Hypothalamus (tissue), 51 donors: Measurements from ENCODE around the gene TTLL13.

Experiments
- DNase-seq, 51 donors: peaks; one replicate each; lab custom pipeline; 2025; lab: John Stamatoyannopoulos, UW

TTLL13 gene

DNA sequence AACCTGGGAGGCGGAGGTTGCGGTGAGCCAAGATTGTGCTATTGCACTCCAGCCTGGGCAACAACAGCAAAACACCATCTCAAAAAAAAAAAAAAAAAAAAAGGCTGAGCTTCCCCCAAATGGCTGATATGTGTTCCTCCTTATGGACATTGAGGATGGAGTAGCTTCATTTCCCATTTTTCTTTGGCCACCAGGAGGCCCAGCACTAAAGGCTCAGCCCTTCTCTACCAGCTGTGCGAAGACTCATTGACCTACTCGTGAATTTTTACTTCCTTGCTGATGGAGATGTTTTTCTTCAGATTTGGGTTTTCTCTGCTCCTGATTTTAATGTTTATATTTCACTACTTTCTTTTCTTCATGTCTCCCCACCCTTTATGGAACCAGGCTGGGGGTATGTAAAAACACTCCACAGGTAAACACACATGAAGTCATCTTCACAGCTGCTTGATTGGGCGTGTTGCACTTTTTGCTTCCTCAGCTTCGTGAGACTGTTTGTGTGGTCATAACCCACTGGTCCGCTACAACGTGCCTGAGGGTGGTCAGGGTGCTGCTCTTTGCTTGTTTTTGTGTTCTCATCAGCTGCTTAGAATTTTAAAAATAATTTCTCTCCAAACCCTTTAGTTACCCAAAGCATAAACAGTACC is 34.7 kb upstream of the TTLL13 start:
- no peak for DNase-seq

DNA sequence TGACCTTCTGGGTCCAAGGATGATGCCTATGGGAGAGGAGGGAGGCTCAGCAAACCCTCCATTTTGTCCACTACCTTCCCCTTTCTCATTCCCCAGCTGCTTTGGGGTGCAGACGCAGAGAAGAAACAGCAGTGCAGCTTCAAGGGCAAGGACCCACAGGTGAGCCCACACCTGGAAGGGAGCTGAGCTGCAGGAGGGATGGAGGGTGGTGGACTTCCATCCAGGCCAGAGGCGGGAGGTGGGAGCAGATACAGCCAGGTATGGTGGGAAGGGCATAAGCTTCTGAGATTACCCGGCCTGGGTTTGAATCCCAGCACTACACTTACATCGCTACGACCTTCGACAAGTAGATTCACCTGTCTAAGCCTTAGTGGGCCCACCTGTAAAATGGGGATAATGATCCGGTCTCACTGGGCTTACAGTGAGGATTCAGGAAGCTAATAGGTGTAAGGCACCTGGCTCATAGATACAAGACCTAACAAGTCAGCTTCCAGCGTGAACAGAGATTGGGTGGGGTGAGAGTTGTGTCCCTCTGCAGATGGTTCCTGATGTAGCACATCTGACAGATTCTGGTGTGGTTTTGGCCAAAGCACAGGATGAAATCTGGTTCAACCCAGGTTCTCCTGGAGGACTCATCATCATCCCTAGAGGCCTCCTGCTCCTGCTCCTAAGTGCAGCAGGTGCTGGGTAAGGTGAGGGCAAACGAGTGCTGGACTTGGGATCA is 31.5 kb upstream of the TTLL13 start:
- DNase-seq: no peak

DNA sequence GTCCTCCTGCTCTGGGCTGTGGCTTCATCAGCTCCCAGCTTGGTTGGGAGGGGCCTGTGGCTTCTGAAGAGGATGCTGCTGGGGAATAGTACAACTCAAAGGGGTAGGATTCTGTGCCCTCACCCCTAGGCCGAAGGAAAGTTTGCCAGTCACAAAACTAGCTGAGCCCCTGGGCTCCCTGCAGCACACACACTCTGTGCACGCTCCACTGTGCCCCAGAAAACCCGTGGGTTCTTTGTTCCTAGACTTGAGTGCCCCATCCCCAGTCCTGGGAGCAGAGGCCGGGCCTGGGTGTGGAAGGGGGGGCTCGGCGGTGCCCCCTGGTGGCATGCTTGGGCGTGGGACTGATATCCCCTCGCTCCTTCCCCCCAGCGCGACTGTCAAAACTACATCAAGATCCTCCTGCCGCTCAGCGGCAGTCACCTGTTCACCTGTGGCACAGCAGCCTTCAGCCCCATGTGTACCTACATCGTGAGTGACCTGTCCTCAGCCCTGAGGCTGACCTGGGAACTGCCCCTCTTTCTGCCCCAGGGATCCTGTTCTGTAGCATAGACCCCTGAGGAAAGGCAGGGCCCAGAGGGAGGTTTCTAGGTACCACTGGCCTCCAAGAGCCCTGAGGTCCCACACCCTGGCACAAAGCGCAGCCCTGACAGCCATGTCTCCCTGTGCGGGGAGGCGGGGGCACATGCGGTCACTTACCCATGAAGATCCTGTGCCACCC is 29.8 kb upstream of the TTLL13 start:
- peak in 13 of 51 donors; percentile 15 to 48 (median 23) for DNase-seq

DNA sequence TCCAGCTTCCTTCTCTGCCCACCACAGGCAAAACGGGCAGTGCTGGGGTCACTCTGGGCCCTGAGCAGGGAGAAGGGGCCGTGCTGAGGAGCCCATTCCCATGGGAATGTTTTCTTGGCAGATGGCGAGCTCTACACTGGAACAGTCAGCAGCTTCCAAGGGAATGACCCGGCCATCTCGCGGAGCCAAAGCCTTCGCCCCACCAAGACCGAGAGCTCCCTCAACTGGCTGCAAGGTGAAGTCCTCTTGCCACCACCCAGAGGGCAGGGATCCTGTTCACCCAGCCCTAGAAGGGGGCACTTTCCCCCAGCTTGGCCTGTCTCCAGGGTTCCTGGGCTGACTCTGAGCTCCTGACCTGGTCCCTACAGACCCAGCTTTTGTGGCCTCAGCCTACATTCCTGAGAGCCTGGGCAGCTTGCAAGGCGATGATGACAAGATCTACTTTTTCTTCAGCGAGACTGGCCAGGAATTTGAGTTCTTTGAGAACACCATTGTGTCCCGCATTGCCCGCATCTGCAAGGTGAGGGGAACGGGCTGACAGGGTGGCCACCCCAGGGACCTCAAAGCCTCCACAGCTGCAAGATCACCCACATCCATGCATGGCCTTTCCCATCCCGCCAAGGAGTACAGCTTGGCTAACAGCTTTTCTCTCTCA is 28.0 kb upstream of the TTLL13 start:
- DNase-seq: peak in 44 of 51 donors; percentile 21 to 89 (median 70)

DNA sequence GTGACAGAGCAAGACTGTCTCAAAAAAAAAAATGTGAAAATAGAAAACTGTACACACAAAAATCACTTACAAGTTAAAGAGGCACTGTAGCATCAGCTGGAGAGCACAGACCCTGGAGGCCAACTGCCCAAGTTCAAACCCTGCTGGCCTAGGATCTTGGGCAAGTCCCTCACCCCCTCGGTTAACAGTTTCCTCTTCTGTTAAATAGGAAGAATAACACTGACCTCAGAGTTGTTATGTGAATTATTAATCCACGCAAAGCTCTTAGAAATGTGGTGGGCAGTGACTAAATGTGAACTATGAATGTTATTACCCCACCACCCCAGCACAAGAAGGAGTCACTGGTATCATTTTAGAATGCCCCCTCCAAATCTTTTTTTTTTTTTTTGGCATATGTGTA is 26.8 kb upstream of the TTLL13 start:
- DNase-seq: no peak

DNA sequence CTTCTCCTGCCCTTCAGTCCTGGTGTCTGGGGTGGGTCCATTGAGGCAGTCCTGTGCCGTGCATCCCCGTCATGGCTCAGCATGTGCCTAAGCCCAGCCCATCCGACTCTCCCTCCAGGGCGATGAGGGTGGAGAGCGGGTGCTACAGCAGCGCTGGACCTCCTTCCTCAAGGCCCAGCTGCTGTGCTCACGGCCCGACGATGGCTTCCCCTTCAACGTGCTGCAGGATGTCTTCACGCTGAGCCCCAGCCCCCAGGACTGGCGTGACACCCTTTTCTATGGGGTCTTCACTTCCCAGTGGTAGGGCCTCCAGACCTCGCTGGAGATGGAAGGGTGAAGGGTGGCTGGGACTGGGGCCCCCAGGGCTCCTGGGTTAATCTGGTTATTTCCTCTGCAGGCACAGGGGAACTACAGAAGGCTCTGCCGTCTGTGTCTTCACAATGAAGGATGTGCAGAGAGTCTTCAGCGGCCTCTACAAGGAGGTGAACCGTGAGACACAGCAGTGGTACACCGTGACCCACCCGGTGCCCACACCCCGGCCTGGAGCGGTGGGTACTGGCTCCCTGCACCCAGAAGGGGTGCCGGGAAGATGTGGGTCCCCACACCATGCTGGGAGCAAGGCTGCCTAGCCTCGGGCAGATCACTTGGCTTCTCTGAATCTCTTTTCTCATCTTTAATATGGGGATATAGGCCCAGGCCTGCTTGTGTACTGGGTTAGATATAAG is 25.8 kb upstream of the TTLL13 start:
- no peak for DNase-seq

DNA sequence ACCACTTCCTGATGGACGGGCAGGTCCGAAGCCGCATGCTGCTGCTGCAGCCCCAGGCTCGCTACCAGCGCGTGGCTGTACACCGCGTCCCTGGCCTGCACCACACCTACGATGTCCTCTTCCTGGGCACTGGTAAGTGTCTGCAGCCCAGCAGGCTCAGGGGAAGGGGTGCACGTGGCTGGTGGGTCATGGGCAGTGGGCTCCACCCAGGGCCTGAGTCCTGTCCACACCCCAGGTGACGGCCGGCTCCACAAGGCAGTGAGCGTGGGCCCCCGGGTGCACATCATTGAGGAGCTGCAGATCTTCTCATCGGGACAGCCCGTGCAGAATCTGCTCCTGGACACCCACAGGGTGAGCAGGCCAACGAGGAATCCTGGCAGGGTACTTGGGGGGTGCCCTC is 24.3 kb upstream of the TTLL13 start:
- no peak for DNase-seq

DNA sequence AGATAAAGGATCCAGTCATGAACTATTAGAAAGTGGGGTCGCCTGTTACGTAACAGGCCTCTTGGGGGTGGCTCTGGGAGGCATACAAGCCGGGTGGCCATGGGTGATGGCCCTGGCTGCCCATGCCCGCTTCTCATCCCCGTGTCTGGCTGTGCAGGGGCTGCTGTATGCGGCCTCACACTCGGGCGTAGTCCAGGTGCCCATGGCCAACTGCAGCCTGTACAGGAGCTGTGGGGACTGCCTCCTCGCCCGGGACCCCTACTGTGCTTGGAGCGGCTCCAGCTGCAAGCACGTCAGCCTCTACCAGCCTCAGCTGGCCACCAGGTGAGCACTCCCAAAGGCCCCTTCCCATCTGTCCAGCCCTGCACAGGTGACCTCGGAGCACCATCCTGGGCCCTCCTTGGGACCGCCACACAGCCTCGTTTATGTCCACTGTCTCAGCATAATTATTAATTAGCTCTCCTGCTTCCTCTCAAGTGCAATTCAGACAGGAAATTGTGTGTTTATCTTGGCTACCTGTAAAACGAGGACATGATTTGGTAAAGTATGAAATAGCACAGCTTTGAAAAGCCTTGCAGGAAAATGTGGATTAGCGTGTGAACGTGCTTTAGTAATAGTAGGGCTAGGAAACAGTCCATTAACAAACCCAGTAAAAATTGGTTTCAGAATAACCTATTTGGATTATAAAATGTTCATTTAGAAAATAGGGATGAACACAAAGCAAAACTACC is 23.7 kb upstream of the TTLL13 start:
- DNase-seq: no peak

DNA sequence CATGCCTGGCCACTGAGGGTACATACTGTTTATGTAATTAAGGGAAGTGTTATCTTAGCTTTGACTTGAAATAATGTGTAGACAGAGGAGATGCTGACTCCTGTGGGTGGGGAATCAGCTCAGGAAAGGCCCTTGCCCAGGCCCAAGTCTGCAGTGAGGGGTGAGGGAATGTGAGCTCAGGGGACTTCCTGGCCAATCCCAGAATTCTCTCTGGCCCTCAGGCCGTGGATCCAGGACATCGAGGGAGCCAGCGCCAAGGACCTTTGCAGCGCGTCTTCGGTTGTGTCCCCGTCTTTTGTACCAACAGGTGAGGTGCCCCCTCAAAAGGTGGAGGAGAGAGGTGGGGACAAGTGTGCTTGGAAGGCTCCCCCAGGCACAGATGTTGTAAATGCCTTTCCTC is 22.0 kb upstream of the TTLL13 start:
- DNase-seq: no peak

DNA sequence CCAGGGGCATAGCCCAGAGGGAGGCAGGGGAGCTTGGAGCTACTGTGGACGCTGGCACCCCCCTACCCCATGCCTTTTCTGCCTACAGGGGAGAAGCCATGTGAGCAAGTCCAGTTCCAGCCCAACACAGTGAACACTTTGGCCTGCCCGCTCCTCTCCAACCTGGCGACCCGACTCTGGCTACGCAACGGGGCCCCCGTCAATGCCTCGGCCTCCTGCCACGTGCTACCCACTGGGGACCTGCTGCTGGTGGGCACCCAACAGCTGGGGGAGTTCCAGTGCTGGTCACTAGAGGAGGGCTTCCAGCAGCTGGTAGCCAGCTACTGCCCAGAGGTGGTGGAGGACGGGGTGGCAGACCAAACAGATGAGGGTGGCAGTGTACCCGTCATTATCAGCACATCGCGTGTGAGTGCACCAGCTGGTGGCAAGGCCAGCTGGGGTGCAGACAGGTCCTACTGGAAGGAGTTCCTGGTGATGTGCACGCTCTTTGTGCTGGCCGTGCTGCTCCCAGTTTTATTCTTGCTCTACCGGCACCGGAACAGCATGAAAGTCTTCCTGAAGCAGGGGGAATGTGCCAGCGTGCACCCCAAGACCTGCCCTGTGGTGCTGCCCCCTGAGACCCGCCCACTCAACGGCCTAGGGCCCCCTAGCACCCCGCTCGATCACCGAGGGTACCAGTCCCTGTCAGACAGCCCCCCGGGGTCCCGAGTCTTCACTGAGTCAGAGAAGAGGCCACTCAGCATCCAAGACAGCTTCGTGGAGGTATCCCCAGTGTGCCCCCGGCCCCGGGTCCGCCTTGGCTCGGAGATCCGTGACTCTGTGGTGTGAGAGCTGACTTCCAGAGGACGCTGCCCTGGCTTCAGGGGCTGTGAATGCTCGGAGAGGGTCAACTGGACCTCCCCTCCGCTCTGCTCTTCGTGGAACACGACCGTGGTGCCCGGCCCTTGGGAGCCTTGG is 21.3 kb upstream of the TTLL13 start:
- no peak for DNase-seq

DNA sequence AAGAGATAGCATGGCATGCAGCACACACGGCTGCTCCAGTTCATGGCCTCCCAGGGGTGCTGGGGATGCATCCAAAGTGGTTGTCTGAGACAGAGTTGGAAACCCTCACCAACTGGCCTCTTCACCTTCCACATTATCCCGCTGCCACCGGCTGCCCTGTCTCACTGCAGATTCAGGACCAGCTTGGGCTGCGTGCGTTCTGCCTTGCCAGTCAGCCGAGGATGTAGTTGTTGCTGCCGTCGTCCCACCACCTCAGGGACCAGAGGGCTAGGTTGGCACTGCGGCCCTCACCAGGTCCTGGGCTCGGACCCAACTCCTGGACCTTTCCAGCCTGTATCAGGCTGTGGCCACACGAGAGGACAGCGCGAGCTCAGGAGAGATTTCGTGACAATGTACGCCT is 20.4 kb upstream of the TTLL13 start:
- no peak for DNase-seq

DNA sequence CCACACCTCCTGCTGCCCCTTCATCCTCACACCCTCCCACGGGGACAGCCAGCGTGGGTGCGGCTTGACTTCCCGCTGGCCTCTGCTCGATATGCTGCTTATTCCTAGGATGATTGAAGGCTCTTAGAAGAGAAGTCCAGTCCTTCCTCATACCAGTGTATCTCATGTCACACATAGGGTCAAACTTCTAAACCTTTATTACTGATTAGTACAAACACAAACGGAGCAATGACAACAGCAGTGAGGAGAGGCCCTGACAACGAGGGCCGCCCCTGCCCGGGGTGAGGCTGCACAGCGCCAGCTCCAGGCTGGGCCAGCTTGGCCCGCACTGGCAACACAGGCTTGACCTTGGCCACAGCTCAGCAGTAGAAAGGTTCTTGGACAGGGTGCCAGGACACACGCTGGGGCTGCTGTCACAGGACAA is 19.3 kb upstream of the TTLL13 start:
- DNase-seq: peak in 31 of 51 donors; percentile 8 to 75 (median 40)

DNA sequence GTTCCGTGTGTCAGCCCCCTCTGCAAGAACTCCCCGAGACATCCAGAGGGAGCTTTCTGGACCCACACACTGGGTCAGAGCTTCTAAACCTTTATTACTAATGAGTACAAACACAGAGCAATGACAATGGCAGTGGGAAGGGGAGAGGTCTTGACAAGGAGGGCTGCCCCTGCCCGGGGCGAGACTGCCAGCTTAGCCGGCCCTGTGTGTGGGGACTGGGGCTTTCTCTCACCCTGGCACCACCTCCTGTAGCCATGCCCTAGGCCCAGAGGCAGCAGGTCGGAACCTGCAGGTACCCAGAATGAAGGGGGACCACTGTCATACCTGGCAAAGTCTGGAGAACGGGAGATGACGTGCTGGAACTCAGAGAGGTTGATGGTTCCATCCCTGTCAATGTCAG is 18.7 kb upstream of the TTLL13 start:
- no peak for DNase-seq

DNA sequence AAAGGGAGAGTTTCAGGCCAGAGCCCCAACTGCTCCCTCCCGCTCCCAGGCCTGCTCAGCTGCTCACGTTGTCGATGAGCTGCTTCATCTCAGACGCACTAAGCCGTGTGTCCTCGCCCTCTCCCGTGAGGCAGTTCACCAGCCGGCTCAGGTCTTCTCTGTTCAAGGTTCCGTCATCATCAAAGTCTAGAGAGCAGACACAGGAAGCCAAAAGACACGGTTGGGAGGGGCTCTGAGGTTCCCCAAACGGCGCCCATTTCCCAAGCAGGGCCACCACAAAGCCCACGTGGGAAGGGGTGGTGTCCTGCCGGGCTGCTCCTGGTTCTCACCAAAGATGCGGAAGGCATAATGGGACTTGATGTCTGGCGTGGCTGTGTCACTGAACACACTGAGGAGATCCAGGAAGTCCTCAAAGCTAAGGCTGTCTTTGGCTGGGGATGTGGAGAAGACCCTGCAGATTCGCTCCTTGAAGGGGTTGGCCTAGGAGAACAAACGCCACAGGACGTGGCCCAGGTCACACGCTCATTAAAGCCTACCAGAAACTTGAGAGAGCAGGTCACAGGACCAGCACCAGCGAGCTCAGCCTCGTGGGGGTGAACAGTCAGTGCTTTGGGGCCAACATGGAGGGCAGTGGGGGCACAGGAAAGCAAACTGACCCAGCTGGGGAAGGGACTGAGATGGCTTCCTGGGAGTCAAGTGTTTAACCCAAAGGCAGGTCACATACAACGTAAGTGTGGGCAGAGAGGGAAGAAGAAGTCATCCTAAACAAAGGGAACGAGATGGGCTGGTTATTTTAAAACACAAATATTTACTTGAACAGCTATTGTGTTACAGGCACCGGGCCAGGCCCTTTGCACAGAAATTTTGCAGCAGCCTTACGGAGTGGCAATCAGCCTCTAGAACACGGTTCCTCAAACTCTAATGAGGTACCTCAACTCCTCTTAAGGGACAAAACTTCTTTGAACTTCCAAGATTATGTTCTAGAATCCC is 18.0 kb upstream of the TTLL13 start:
- DNase-seq: peak in 8 of 51 donors; percentile 6 to 27 (median 16)

DNA sequence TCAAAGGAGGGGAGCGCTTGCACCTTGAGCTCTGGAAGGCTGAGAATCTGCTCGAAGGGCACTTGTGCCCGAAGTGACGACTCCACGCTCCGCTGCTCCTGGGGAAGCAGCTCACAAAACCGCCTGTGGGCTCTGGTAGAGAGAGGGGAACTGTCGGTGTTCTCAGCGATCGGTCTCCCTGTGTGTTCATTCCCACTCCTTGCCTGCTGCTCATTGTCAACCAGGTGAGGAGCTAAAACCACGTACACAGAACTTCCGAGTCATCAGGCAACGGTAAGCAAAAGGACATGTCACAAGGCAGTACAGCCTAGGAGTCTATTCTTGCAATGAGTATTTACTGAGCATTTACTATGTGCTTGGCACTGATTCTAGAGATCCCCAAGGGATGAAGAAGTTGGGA is 17.2 kb upstream of the TTLL13 start:
- no peak for DNase-seq

DNA sequence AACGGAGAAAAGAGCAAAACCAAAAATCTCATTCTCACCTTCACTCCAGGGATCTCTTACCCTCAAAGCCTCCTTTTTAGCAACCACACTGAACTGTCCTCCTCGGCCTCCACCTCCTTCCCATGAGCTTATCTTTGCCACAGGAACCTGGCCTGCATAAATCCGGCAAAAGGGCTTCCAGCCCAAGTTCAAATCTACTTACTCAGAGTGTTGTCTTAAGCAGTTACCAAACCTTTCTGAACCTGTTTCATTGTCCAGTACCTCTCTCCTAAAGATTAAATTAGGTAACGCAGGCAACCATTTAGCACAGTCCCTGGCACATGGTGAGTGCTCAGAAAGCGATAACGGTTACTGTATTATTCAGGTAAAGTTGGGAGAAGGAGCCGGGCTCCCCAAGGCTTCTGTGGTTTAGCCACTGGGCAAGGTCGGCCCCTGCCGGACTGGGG is 16.4 kb upstream of the TTLL13 start:
- no peak for DNase-seq

DNA sequence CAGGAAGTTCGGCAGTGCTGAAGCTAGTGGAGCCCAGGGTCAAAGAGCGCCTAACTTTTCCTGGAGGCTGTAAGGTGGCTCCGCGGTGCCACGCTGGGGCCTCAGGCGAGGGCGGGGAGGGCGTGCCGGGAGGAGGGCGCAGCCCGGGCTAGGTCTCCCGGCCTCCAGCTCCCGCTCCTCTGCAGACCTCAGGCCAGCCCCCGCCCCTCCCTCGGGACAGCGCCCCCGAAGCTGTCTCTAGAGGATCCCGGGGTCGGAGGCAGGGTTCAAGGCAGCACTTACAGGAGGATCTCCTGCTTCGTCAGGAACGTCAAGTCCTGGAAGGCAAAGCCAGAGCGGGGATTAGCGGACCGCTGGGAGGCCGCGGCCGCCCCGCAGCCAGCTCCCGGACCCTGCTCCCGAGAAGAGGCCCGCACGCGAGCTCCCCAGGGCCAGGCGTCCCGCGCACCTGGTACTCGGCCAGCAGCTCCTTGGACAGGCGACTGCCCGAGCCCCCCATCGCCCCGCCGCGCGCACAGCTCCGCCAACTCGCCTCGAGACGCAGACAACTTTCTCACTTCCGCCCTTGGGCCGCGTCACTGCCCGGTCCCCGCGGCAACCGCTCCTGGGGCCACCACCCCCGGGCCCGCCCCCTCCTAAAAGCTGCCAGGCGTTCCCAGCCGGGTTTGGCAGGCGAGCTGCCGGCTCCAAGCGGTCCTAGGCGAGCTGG is 15.8 kb upstream of the TTLL13 start, which contains the start of gene CIB1:
Gene CIB1, minus strand, starts transcription at position 555 of the 709 bp plus-strand sequence. Its CDS starts 56 bp downstream, at position 499.
- DNase-seq: peak in 50 of 51 donors; percentile 71 to 98 (median 95)
